GM23248 (cell line): ENCODE measurements around the gene CNOT10. TPM values are rescaled to one million over a fixed set of nuclear protein-coding genes. Genes with fewer than 3 reads are reported as not detected.

Source experiments
- DNase-seq: peaks from one replicate; pipeline ENCODE4 v3.0.0-alpha.2; 2015
- H2AFZ ChIP-seq: fragments of 200-600 bp; sonication (generic); 2 replicates; pipeline ENCODE4 v1.6.1; 2016; ENCODE audit warnings: antibody characterized with exemption
- H3F3A ChIP-seq: fragments of 200-600 bp; sonication (generic); 2 replicates; pipeline ENCODE4 v1.6.1; 2016; ENCODE audit warnings: mild to moderate bottlenecking, antibody characterized with exemption, mixed run types; ENCODE audit not compliant: insufficient read depth
- H3K27ac ChIP-seq: fragments of 200-600 bp; sonication (generic); 2 replicates; pipeline ENCODE4 v1.5.1; 2016; ENCODE audit warnings: mild to moderate bottlenecking
- H3K27me3 ChIP-seq: fragments of 200-600 bp; sonication (generic); replicated peaks from 2 replicates; pipeline ENCODE4 v1.6.1; 2016; ENCODE audit warnings: mild to moderate bottlenecking; ENCODE audit not compliant: insufficient read depth
- H3K36me3 ChIP-seq: fragments of 200-600 bp; sonication (generic); 2 replicates; pipeline ENCODE4 v1.6.1; 2016; ENCODE audit warnings: low read depth, mild to moderate bottlenecking
- H3K4me1 ChIP-seq: fragments of 200-600 bp; sonication (generic); 2 replicates; pipeline ENCODE4 v1.6.1; 2016; ENCODE audit warnings: mild to moderate bottlenecking; ENCODE audit not compliant: insufficient read depth
- H3K4me2 ChIP-seq: fragments of 200-600 bp; sonication (generic); one replicate; pipeline ENCODE4 v1.6.1; 2016; ENCODE audit warnings: mild to moderate bottlenecking; ENCODE audit not compliant: unreplicated experiment
- H3K4me3 ChIP-seq: fragments of 200-600 bp; sonication (generic); 2 replicates; pipeline ENCODE4 v1.5.1; 2016; ENCODE audit warnings: mild to moderate bottlenecking
- H3K79me2 ChIP-seq: fragments of 200-600 bp; sonication (generic); 2 replicates; pipeline ENCODE4 v1.6.1; 2016; ENCODE audit warnings: mild to moderate bottlenecking; ENCODE audit not compliant: insufficient read depth
- H3K9ac ChIP-seq: fragments of 200-600 bp; sonication (generic); 2 replicates; pipeline ENCODE4 v1.6.1; 2016; ENCODE audit warnings: mild to moderate bottlenecking
- H3K9me2 ChIP-seq: fragments of 200-600 bp; sonication (generic); 2 replicates; pipeline ENCODE4 v1.6.1; 2016; ENCODE audit warnings: mixed run types, mild to moderate bottlenecking, moderate library complexity; ENCODE audit not compliant: insufficient read depth
- H3K9me3 ChIP-seq: fragments of 200-600 bp; sonication (generic); one replicate; pipeline ENCODE4 v1.6.1; 2017; ENCODE audit warnings: low read depth
- H4K20me1 ChIP-seq: fragments of 200-600 bp; sonication (generic); 2 replicates; pipeline ENCODE4 v1.6.0; 2016; ENCODE audit not compliant: insufficient read depth
- EZH2 ChIP-seq: fragments of 200-600 bp; sonication (generic); IDR thresholded peaks from 2 replicates; pipeline ENCODE4 v1.6.1; 2018; ENCODE audit warnings: antibody characterized with exemption, mild to moderate bottlenecking; ENCODE audit not compliant: insufficient read depth, poor library complexity, severe bottlenecking
- EZH2phosphoT487 ChIP-seq: fragments of 200-600 bp; sonication (generic); IDR thresholded peaks from 2 replicates; pipeline ENCODE4 v1.6.1; 2018; ENCODE audit warnings: antibody characterized with exemption, moderate library complexity, mild to moderate bottlenecking, low read depth; ENCODE audit not compliant: insufficient read depth
- WGBS, 2 experiments: methylation state at CpG; one replicate each; pipeline ENCODE4 v1.1.6; 2015 to 2017; ENCODE audit warnings: low lambda C conversion rate in 2 of 2, low coverage in 1 of 2; ENCODE audit errors: missing lambda C conversion rate in 2 of 2; 5-methylcytosine and 5-hydroxymethylcytosine counted together
- in situ Hi-C: fragments of 300-500 bp; cut with MboI; formaldehyde crosslinking; loops from 2 replicates; pipeline ENCODE4 v1.15.0; 2020
- polyA plus RNA-seq: library from polyadenylated mRNA; unstranded; fragments of >200 nt; fragmentation: Nextera tagmentation; extraction: Ambion mirVana; gene quantifications from 2 replicates; pipeline ENCODE4 v1.2.1, GENCODE V29; 2016
- total RNA-seq: library from RNA; depleted of rRNA; stranded (reverse); fragments of >200 nt; shearing (Covaris generic); gene quantifications from 2 replicates; pipeline ENCODE4 v1.2.3, GENCODE V29; 2014

Gene CNOT10
- total and polyA plus RNA-seq, 2 experiments from 2014 or later: 18.3 to 19.5 TPM

GRCh38 chr3:32819551-32820348 lies 134.8 kb downstream of the CNOT10 start:
- no peaks in the 10 kb centered on the region for H4K20me1 ChIP-seq
- no peaks in the 10 kb centered on the region for H3F3A ChIP-seq
- peaks cover 87% of the 10 kb centered on the region for H3K27me3 ChIP-seq
- no peaks in the 10 kb centered on the region for H3K9me3 ChIP-seq
- H3K36me3 ChIP-seq: no peaks in the 10 kb centered on the region
- H3K9me2 ChIP-seq: no peaks in the 10 kb centered on the region
- in situ Hi-C loops: no loop called here
- no peak overlapping the region for H3K4me3 ChIP-seq
- H3K4me1 ChIP-seq: no peaks in the 10 kb centered on the region
- H3K27ac ChIP-seq: no peak overlapping the region
- no peaks in the 10 kb centered on the region for H3K79me2 ChIP-seq
- no peak overlapping the region for H3K9ac ChIP-seq
- H2AFZ ChIP-seq: no peak overlapping the region
- no peak for TF ChIP-seq EZH2
- TF ChIP-seq EZH2phosphoT487: no peak
- DNase-seq: no peak
- 11 to 13% methylated on average over 41 of the region's 41 CpGs for WGBS, 2 experiments
- no peak overlapping the region for H3K4me2 ChIP-seq

GRCh38 chr3:32820430-32820829 lies 135.4 kb downstream of the CNOT10 start:
- Histone ChIP-seq H2AFZ (no peak overlapping the region), H3K4me2 (no peak overlapping the region), H3K27me3 (peaks cover 89% of the 10 kb centered on the region), H3K9ac (no peak overlapping the region), H3K9me3 (no peaks in the 10 kb centered on the region), H3K9me2 (no peaks in the 10 kb centered on the region), H4K20me1 (no peaks in the 10 kb centered on the region), H3F3A (no peaks in the 10 kb centered on the region), H3K36me3 (no peaks in the 10 kb centered on the region), H3K4me1 (no peaks in the 10 kb centered on the region), H3K4me3 (no peak overlapping the region), H3K27ac (no peak overlapping the region), H3K79me2 (no peaks in the 10 kb centered on the region)
- no peak for DNase-seq
- WGBS, 2 experiments: 47 to 49% methylated on average over 2 of the region's 2 CpGs
- in situ Hi-C loops: no loop called here
- TF ChIP-seq EZH2phosphoT487 (0 out of 2 replicates have a peak, but pooled peaks have one; percentile 51), EZH2 (peak; percentile 52)

- H3K4me2 ChIP-seq: no peak overlapping the region
- H3K9me3 ChIP-seq: no peaks in the 10 kb centered on the region
- no peak overlapping the region for H3K9ac ChIP-seq
- H4K20me1 ChIP-seq: no peaks in the 10 kb centered on the region
- DNase-seq: no peak
- no peaks in the 10 kb centered on the region for H3K4me1 ChIP-seq
- H2AFZ ChIP-seq: no peak overlapping the region
- H3K9me2 ChIP-seq: no peaks in the 10 kb centered on the region
- H3K79me2 ChIP-seq: no peaks in the 10 kb centered on the region
- in situ Hi-C loops: no loop called here
- no peaks in the 10 kb centered on the region for H3K36me3 ChIP-seq
- no peak overlapping the region for H3K4me3 ChIP-seq
- WGBS, 2 experiments: 19 to 20% methylated on average over 12 of the region's 12 CpGs
- H3K27me3 ChIP-seq: peaks cover 89% of the 10 kb centered on the region
- TF ChIP-seq EZH2phosphoT487 (0 out of 2 replicates have a peak, but pooled peaks have one; percentile 28), EZH2 (no peak)
- H3K27ac ChIP-seq: no peak overlapping the region
- H3F3A ChIP-seq: no peaks in the 10 kb centered on the region
Observed at GRCh38 chr3:32820971-32821685, 136.1 kb downstream of the CNOT10 start.

GRCh38 chr3:32821686-32822296 lies 136.8 kb downstream of the CNOT10 start:
- H3K9ac ChIP-seq: no peak overlapping the region
- no peaks in the 10 kb centered on the region for H3K4me1 ChIP-seq
- WGBS, 2 experiments: 22 to 25% methylated on average over 43 to 44 of the region's 44 CpGs
- no peak overlapping the region for H3K4me3 ChIP-seq
- no peaks in the 10 kb centered on the region for H3F3A ChIP-seq
- DNase-seq: no peak
- in situ Hi-C loops: no loop called here
- H3K27me3 ChIP-seq: peaks cover 85% of the 10 kb centered on the region
- H3K9me2 ChIP-seq: no peaks in the 10 kb centered on the region
- TF ChIP-seq EZH2: no peak
- no peak for TF ChIP-seq EZH2phosphoT487
- H2AFZ ChIP-seq: no peak overlapping the region
- H3K79me2 ChIP-seq: no peaks in the 10 kb centered on the region
- H4K20me1 ChIP-seq: no peaks in the 10 kb centered on the region
- no peak overlapping the region for H3K27ac ChIP-seq
- no peaks in the 10 kb centered on the region for H3K9me3 ChIP-seq
- H3K36me3 ChIP-seq: no peaks in the 10 kb centered on the region
- H3K4me2 ChIP-seq: no peak overlapping the region
